Suprapubic skin (tissue), 4 donors: ENCODE measurements around the gene TRIM43.
"Not testable (repeated sequence)": the region's sequence is repeated elsewhere in the genome, so short reads cannot be mapped to it uniquely, and the experiment has no call there.

Experiments
- EP300 ChIP-seq: sonication (generic); formaldehyde crosslinking; IDR thresholded peaks from one replicate; pipeline ENCODE4 v1.6.1; 2017; ENCODE audit warnings: antibody characterized with exemption
- POLR2A ChIP-seq, 2 donors: fragments of 450-650 bp; IDR thresholded peaks; one replicate each; pipeline ENCODE4 v1.6.1; 2017; ENCODE audit warnings: antibody characterized with exemption in 2 of 2, mild to moderate bottlenecking in 2 of 2, moderate library complexity in 2 of 2
- POLR2AphosphoS5 ChIP-seq, 3 donors: sonication (generic); formaldehyde crosslinking; IDR thresholded peaks; one replicate each; pipeline ENCODE4 v1.6.1; 2017; ENCODE audit warnings: antibody characterized with exemption in 3 of 3
- TF ChIP-seq, protein P1 (sequence below), 2 donors: fragments of 200-600 bp in 1 of 2; fragments of 450-650 bp in 1 of 2; sonication (generic) in 1 of 2; IDR thresholded peaks; one replicate each; pipeline ENCODE4 v1.5.1; 2016 to 2019; ENCODE audit warnings: antibody characterized with exemption in 2 of 2, mild to moderate bottlenecking in 1 of 2, moderate library complexity in 1 of 2

DNA sequence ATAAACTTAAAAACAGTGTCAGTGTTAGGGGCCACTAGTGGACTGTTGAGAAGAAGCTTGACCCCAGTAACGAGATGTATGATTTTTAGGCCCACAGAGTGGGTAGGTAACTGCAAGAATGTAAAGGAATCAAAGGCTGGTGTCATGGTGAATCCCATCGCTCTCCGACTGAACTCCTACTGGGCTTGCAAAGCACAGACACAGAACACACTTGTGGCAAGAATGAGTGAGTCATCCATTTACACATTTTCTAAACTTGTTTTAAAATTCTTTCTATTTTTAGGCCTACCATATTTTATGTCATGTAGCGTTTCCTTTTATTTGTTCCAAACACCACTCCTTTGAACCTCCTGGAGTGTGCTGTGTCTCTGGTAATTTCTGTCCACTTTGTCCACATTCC is 51.1 kb downstream of the TRIM43 start:
- TF ChIP-seq, protein P1, sequence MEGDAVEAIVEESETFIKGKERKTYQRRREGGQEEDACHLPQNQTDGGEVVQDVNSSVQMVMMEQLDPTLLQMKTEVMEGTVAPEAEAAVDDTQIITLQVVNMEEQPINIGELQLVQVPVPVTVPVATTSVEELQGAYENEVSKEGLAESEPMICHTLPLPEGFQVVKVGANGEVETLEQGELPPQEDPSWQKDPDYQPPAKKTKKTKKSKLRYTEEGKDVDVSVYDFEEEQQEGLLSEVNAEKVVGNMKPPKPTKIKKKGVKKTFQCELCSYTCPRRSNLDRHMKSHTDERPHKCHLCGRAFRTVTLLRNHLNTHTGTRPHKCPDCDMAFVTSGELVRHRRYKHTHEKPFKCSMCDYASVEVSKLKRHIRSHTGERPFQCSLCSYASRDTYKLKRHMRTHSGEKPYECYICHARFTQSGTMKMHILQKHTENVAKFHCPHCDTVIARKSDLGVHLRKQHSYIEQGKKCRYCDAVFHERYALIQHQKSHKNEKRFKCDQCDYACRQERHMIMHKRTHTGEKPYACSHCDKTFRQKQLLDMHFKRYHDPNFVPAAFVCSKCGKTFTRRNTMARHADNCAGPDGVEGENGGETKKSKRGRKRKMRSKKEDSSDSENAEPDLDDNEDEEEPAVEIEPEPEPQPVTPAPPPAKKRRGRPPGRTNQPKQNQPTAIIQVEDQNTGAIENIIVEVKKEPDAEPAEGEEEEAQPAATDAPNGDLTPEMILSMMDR (IDR thresholded peaks at IDR 0.05): not testable (repeated sequence)
- TF ChIP-seq POLR2A (IDR thresholded peaks at IDR 0.05); EP300; POLR2AphosphoS5 (IDR thresholded peaks at IDR 0.05): not testable (repeated sequence)
